Parathyroid adenoma (tissue), 2 donors: Measurements from ENCODE around the gene ZNF566.
"Not testable (repeated sequence)": the region's sequence is repeated elsewhere in the genome, so short reads cannot be mapped to it uniquely, and the experiment has no call there.

Source experiments
- H2AFZ ChIP-seq: fragments of 300-600 bp; sonication (generic); one replicate; pipeline ENCODE4 v1.7.0; 2017; ENCODE audit warnings: antibody characterized with exemption, mild to moderate bottlenecking
- H3K27ac ChIP-seq: fragments of 300-600 bp; sonication (generic); one replicate; pipeline ENCODE4 v1.7.0; 2017
- H3K27me3 ChIP-seq: fragments of 300-600 bp; sonication (generic); one replicate; pipeline ENCODE4 v1.7.0; 2017; ENCODE audit warnings: low read length; ENCODE audit not compliant: control insufficient read depth, insufficient read depth
- H3K36me3 ChIP-seq: fragments of 300-600 bp; sonication (generic); one replicate; pipeline ENCODE4 v1.7.0; 2017; ENCODE audit warnings: low read length; ENCODE audit not compliant: control insufficient read depth, insufficient read depth
- H3K4me1 ChIP-seq: fragments of 300-600 bp; sonication (generic); one replicate; pipeline ENCODE4 v1.7.0; 2017; ENCODE audit warnings: control low read depth
- H3K4me2 ChIP-seq: fragments of 300-600 bp; sonication (generic); one replicate; pipeline ENCODE4 v1.7.0; 2017; ENCODE audit warnings: low read length
- H3K4me3 ChIP-seq: fragments of 300-600 bp; sonication (generic); one replicate; pipeline ENCODE4 v1.7.0; 2017; ENCODE audit warnings: low read depth, low read length
- H3K79me2 ChIP-seq: fragments of 300-600 bp; sonication (generic); one replicate; pipeline ENCODE4 v1.7.0; 2017; ENCODE audit warnings: control low read depth
- H3K9ac ChIP-seq: fragments of 300-600 bp; sonication (generic); one replicate; pipeline ENCODE4 v1.7.0; 2017; ENCODE audit warnings: mild to moderate bottlenecking
- H3K9me3 ChIP-seq: fragments of 300-600 bp; sonication (generic); one replicate; pipeline ENCODE4 v1.7.0; 2017; ENCODE audit warnings: low read length; ENCODE audit not compliant: control insufficient read depth
- TF ChIP-seq, protein P1 (sequence below): fragments of 300-600 bp; sonication (generic); IDR thresholded peaks from one replicate; pipeline ENCODE4 v1.7.0; 2017; ENCODE audit warnings: antibody characterized with exemption, mild to moderate bottlenecking
- donor health status: primary hyperparathyroidism.

ZNF566 gene

DNA sequence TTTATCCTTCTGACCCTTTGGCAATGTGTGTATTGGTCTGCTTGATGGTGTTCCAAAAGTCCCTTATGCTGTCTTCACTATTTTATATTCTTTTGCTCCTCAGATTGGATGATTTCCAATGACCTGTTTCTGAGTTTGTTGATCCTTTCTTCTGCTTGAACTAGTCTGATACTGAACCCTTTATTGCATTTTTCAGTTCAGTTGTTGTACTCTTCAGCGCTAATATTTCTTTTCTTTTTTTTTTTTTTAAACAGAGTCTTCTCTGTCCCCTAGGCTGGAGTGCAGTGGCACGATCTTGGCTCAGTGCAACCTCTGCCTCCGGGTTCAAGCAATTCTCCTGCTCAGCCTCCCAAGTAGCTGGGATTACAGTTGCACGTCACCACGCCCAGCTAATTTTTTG is 12.6 kb upstream of the ZNF566 start:
- Histone ChIP-seq H3K27ac (no peak overlapping the region), H3K4me1 (no peaks in the 10 kb centered on the region), H3K4me3 (no peak overlapping the region), H3K79me2 (no peaks in the 10 kb centered on the region), H3K36me3 (no peaks in the 10 kb centered on the region), H3K9ac (no peak overlapping the region), H2AFZ (no peak overlapping the region), H3K9me3 (no peaks in the 10 kb centered on the region), H3K4me2 (no peak overlapping the region), H3K27me3 (no peaks in the 10 kb centered on the region)
- TF ChIP-seq, protein P1, sequence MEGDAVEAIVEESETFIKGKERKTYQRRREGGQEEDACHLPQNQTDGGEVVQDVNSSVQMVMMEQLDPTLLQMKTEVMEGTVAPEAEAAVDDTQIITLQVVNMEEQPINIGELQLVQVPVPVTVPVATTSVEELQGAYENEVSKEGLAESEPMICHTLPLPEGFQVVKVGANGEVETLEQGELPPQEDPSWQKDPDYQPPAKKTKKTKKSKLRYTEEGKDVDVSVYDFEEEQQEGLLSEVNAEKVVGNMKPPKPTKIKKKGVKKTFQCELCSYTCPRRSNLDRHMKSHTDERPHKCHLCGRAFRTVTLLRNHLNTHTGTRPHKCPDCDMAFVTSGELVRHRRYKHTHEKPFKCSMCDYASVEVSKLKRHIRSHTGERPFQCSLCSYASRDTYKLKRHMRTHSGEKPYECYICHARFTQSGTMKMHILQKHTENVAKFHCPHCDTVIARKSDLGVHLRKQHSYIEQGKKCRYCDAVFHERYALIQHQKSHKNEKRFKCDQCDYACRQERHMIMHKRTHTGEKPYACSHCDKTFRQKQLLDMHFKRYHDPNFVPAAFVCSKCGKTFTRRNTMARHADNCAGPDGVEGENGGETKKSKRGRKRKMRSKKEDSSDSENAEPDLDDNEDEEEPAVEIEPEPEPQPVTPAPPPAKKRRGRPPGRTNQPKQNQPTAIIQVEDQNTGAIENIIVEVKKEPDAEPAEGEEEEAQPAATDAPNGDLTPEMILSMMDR, result no peak

DNA sequence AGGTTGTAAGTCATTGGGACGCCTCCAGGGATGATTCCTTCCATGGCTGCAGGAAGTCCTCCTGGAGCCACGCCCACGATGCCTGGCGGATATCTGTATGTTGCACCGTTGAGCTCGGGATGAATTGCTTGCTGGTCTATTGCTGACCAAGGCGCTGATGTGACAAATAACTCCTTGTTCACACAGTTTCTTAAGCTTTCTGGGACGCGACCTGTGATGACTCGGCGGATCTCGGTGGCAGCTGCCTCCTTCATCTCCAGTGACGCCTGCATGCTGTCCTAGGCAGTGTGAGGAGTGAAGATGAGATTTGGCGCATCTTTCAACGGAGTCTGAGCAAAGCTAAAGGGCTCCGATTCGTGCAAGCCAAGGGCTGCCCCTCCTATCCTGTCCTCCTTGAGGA is 7.6 kb upstream of the ZNF566 start:
- H3K9ac ChIP-seq, result no peak overlapping the region
- H3K36me3 ChIP-seq, result no peaks in the 10 kb centered on the region
- H3K27ac ChIP-seq, result no peak overlapping the region
- TF ChIP-seq, protein P1, result no peak
- no peaks in the 10 kb centered on the region for H3K27me3 ChIP-seq
- no peak overlapping the region for H2AFZ ChIP-seq
- no peak overlapping the region for H3K4me3 ChIP-seq
- no peak overlapping the region for H3K4me2 ChIP-seq
- H3K9me3 ChIP-seq, result no peaks in the 10 kb centered on the region
- no peaks in the 10 kb centered on the region for H3K79me2 ChIP-seq
- H3K4me1 ChIP-seq, result no peaks in the 10 kb centered on the region

DNA sequence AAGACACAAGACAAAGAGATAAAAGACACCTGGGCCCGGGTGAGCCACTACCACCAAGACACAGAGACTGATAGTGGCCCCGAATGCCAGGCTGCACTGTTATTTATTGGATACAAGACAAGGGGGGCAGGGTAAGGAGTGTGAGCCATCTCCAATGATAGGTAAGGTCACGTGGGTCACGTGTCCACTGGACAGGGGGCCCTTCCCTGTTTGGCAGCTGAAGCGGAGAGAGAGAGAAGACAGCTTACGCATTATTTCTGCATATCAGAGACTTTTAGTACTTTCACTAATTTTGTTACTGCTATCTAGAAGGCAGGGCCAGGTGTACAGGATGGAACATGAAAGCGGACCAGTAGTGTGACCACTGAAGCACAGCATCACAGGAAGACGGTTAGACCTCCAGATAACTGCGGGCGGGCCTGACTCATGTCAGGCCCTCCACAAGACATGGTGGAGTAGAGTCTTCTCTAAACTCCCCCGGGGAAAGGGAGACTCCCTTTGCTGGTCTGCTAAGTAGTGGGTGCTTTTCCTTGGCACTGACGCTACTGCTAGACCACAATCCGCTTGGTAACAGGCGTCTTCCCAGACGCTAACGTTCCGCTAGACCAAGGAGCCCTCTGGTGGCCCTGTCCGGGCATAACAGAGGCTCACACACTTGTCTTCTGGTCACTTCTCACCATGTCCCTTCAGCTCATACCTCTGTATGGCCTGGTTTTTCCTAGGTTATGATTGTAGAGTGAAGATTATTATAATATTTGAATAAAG is 3.5 kb upstream of the ZNF566 start:
- H3K27ac ChIP-seq, H2AFZ ChIP-seq, H3K27me3 ChIP-seq, H3K9me3 ChIP-seq, H3K79me2 ChIP-seq, H3K9ac ChIP-seq, H3K4me1 ChIP-seq, H3K4me2 ChIP-seq, H3K4me3 ChIP-seq, H3K36me3 ChIP-seq: not testable (repeated sequence)

DNA sequence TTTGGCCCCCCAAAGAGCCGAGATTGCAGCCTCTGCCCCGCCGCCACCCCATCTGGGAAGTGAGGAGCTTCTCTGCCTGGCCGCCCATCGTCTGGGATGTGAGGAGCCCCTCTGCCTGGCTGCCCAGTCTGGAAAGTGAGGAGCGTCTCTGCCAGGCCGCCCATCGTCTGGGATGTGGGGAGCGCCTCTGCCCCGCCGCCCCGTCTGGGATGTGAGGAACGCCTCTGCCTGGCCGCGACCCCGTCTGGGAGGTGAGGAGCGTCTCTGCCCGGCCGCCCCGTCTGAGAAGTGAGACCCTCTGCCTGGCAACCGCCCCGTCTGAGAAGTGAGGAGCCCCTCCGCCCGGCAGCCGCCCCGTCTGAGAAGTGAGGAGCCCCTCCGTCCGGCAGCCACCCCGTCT is 1.5 kb upstream of the ZNF566 start:
- not testable (repeated sequence) for H3K4me1 ChIP-seq, H3K79me2 ChIP-seq, H3K27me3 ChIP-seq, H3K9ac ChIP-seq, H3K4me2 ChIP-seq, H3K27ac ChIP-seq, H3K4me3 ChIP-seq, H3K36me3 ChIP-seq, H3K9me3 ChIP-seq, H2AFZ ChIP-seq

DNA sequence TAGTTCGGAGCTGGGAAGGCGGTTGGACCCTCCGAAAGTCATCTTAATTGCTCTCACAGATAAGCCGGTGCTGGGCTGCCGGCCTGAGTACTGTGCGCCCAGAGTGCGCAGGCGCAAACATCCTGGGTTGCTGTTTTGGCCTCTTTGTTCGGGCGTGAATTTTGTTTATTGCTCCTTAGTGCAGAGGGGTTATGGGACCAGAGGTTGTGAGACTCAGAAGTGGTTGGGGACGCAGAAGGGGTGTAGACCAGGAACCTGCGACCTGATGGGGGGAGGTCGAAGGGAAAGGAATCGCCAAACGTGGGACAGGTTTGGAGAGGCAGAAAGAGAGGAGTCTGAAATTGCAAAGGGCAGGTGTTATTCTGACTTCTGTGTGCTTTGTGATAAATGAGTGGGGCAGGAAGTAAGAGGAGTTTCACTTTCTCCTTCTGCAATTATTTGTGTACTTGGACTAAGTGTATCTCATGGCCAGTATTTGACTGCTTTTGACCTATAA is 607 bp upstream of the ZNF566 start:
- Histone ChIP-seq H3K9me3 (no peaks in the 10 kb centered on the region), H3K36me3 (no peaks in the 10 kb centered on the region), H3K27me3 (no peaks in the 10 kb centered on the region), H3K79me2 (peaks cover 7% of the 10 kb centered on the region), H3K9ac (peak overlapping the region; percentile 91), H3K27ac (peak overlapping the region; percentile 97), H3K4me3 (peak overlapping the region; percentile 90), H2AFZ (peak overlapping the region; percentile 99), H3K4me2 (peak overlapping the region; percentile 79), H3K4me1 (peaks cover 2% of the 10 kb centered on the region)
- TF ChIP-seq, protein P1, result no peak

DNA sequence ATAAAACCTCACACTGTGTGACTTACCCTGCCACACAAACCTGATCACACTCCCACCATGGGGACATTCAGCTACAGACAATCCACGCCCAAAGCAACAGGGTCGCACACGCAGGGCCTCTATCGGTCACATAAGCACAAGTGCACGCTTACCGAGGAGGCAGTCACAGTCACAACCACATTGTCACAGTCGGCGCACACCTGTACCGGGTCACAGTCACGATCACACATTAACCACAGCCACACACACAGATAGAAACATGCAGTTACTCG is 579 bp downstream of the ZNF566 start:
- Histone ChIP-seq H3K9me3 (no peaks in the 10 kb centered on the region), H3K36me3 (no peaks in the 10 kb centered on the region), H2AFZ (peak overlapping the region; percentile 99), H3K9ac (peak overlapping the region; percentile 1), H3K79me2 (peaks cover 15% of the 10 kb centered on the region), H3K27ac (peak overlapping the region; percentile 97), H3K4me1 (peaks cover 2% of the 10 kb centered on the region), H3K4me2 (peak overlapping the region; percentile 79), H3K27me3 (no peaks in the 10 kb centered on the region), H3K4me3 (peak overlapping the region; percentile 90)
- TF ChIP-seq, protein P1, result no peak
